SK-N-MC (cell line): ENCODE data around the gene SELE.

Source experiments
- EZH2 ChIP-seq: fragments of 200-600 bp; sonication (generic); IDR thresholded peaks from one replicate; pipeline ENCODE4 v1.6.1; 2017; ENCODE audit warnings: antibody characterized with exemption
- POLR2AphosphoS5 ChIP-seq: IDR thresholded peaks from 2 replicates; pipeline ENCODE4 v1.6.1; 2012; ENCODE audit warnings: mild to moderate bottlenecking, low read depth, low read length, borderline replicate concordance

- TF ChIP-seq EZH2 (no peak), POLR2AphosphoS5 (no peak)
These were observed 11.1 kb downstream of the SELE start for GRCh38 chr1:169722779-169723178.
